A549 (cell line): Measurements from ENCODE around the gene ANO2.

Experiments used
- CTCF ChIP-seq: fragments of >200 bp; sonication (Bioruptor Twin); formaldehyde crosslinking; IDR thresholded peaks from 3 replicates; pipeline ENCODE4 v1.5.1; 2016
- ELK1 ChIP-seq: fragments of 150-350 bp; IDR thresholded peaks from 2 replicates; pipeline ENCODE4 v1.6.1; 2014; ENCODE audit warnings: low read depth, mild to moderate bottlenecking, low read length
- MYC ChIP-seq: IDR thresholded peaks from 2 replicates; pipeline ENCODE4 v1.6.1; 2012; ENCODE audit warnings: mild to moderate bottlenecking, inconsistent platforms, low read length, improper control_type of control experiment, borderline replicate concordance
- NR3C1 ChIP-seq: fragments of >200 bp; sonication (Bioruptor Twin); formaldehyde crosslinking; IDR thresholded peaks from 3 replicates; pipeline ENCODE4 v1.6.1; 2017
- POLR2A ChIP-seq: IDR thresholded peaks from 2 replicates; pipeline ENCODE4 v1.6.1; 2012; ENCODE audit warnings: mild to moderate bottlenecking, low read length
- REST ChIP-seq: fragments of 200-600 bp; sonication (generic); IDR thresholded peaks from 2 replicates; pipeline ENCODE4 v1.6.1; 2016; ENCODE audit warnings: antibody characterized with exemption, mild to moderate bottlenecking, moderate library complexity
- SREBF2 ChIP-seq: fragments of 450-650 bp; IDR thresholded peaks from 2 replicates; pipeline ENCODE4 v1.6.1; 2014; ENCODE audit warnings: mild to moderate bottlenecking, moderate library complexity

- TF ChIP-seq CTCF (no peak), ELK1 (no peak), POLR2A (no peak), MYC (no peak), REST (no peak), NR3C1 (no peak), SREBF2 (no peak)
These were observed 24.3 kb upstream of the ANO2 start for GRCh38 chr12:5969156-5969973.
